HAP-1 (cell line): ENCODE data around the gene DLG5.

Source experiments
- DNase-seq, 2 experiments: peaks; one replicate each; pipeline ENCODE4 v3.0.0-alpha.2; 2016 to 2020; ENCODE audit warnings: low spot score in 2 of 2
- H3K27me3 ChIP-seq: fragments of 250-450 bp; sonication (Bioruptor Pico); 2 replicates; pipeline ENCODE4 v1.5.1; 2020; ENCODE audit warnings: low read depth, mild to moderate bottlenecking, moderate library complexity
- H3K36me3 ChIP-seq: fragments of 250-450 bp; sonication (Bioruptor Pico); replicated peaks from 2 replicates; pipeline ENCODE4 v1.5.1; 2020; ENCODE audit warnings: mild to moderate bottlenecking
- H3K4me1 ChIP-seq: fragments of 250-450 bp; sonication (Bioruptor Pico); 2 replicates; pipeline ENCODE4 v1.5.1; 2020; ENCODE audit warnings: mild to moderate bottlenecking
- H3K4me3 ChIP-seq: fragments of 250-450 bp; sonication (Bioruptor Pico); 2 replicates; pipeline ENCODE4 v1.5.1; 2020; ENCODE audit warnings: mild to moderate bottlenecking, moderate library complexity
- H3K9me3 ChIP-seq: fragments of 250-450 bp; sonication (Bioruptor Pico); 2 replicates; pipeline ENCODE4 v1.5.1; 2020; ENCODE audit warnings: mild to moderate bottlenecking, moderate library complexity
- in situ Hi-C: fragments of 300-500 bp; cut with MboI; formaldehyde crosslinking; loops from 3 replicates; pipeline ENCODE4 v1.14.3; 2020; ENCODE audit warnings: low sequenced_read_pairs, inconsistent platforms, mixed read lengths

Gene DLG5

DNA sequence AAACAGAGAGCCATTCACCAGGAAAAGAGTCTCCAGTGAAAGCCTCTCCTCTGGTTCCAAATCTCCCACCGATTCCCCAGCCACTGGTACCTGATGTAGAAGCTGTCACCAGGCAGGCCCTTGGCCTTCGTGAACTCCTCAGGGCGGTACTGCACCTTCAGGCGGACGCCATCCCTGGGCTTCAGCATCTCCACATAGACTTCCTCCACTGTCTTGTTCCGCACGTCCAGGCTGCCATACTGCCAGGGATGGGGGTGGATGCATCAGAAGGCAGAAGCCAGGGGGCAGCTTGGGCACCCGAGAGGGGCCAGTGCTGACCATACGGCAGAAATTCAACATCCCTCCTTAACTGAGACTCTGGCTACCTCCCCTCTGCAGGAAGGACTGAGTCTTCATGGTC, 118.8 kb downstream of the DLG5 start:
- no peak for DNase-seq
- H3K4me1 ChIP-seq: peaks cover 5% of the 10 kb centered on the region
- in situ Hi-C loops: no loop called here
- H3K4me3 ChIP-seq: no peak overlapping the region
- no peaks in the 10 kb centered on the region for H3K27me3 ChIP-seq
- peaks cover 59% of the 10 kb centered on the region for H3K36me3 ChIP-seq
- H3K9me3 ChIP-seq: no peaks in the 10 kb centered on the region

DNA sequence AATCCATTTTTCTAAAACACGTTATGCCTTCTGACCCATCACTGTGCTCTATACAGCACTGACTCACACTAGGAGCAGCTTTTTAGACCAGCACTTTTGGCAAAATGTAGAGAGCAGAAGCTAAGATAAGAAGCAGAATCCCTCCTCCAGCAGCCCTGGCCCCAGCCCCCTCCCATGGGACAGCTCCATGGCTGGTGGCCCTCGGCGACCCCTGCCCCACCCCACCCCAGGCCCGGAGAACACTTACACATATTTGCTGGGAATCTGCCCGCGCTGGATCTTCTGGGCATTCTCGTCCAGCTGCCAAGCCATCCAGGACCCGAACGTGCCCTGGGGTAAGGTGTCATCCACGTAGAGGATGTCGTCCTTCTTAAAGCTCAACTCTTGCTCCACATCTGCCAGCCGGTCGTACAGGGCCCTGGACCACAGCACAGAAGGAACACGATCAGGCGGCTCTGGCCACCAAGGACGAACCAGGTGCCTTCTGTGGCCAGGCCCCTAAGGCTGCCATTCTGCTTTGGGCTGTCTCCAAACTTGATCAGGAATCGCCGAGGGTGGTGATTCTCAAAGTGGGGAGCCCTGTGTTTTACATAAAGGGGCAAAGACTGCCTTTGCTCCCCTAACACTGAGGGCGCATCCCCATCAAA, 119.9 kb downstream of the DLG5 start:
- no peak for DNase-seq
- H3K27me3 ChIP-seq: no peaks in the 10 kb centered on the region
- no peaks in the 10 kb centered on the region for H3K9me3 ChIP-seq
- peaks cover 54% of the 10 kb centered on the region for H3K36me3 ChIP-seq
- H3K4me1 ChIP-seq: peaks cover 16% of the 10 kb centered on the region
- H3K4me3 ChIP-seq: no peak overlapping the region
- in situ Hi-C loops: no loop called here

DNA sequence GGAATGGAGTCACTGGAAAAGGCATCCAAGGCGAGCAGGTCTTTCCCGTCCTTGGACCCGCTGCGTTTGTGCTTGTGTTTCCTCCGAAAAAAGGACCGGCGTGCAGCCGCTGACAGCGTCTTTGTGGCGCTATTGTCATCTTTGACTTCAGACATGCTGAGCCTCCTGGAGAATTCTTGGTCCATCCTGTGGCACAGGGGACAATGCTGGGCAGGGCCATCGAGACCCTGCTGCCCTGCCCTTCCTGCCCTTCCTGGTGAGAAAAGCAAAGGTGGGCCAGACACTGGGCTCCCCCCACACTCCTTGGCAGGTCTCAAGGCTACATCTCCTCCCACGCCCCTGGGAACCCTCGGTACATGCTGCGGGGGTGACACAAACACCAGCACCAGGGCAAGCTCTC, 120.9 kb downstream of the DLG5 start:
- in situ Hi-C loops: no loop called here
- Histone ChIP-seq H3K36me3 (peaks cover 50% of the 10 kb centered on the region), H3K4me3 (no peak overlapping the region), H3K4me1 (peaks cover 21% of the 10 kb centered on the region), H3K27me3 (no peaks in the 10 kb centered on the region), H3K9me3 (no peaks in the 10 kb centered on the region)
- no peak for DNase-seq

DNA sequence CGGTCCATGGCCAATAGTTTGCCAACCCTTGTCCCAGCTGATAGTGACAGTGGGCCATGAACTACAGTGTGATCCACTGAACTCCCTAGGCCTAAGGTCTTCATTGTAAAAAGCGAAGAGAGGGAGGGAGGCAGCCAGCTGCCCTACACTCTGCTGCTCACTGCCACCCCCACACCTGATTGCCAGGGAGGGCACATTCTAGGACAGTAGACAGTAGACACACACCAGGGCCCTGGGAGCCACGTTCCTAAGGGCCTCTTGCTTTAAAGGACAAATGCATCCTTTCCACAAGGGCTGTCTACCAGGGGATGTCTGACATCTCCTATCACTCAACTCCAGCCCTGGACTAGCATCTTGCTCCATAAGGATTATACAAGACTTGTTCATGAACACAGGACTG, 122.2 kb downstream of the DLG5 start:
- in situ Hi-C loops: no loop called here
- DNase-seq: no peak
- Histone ChIP-seq H3K9me3 (no peaks in the 10 kb centered on the region), H3K4me1 (peaks cover 21% of the 10 kb centered on the region), H3K4me3 (no peak overlapping the region), H3K36me3 (peaks cover 56% of the 10 kb centered on the region), H3K27me3 (no peaks in the 10 kb centered on the region)

DNA sequence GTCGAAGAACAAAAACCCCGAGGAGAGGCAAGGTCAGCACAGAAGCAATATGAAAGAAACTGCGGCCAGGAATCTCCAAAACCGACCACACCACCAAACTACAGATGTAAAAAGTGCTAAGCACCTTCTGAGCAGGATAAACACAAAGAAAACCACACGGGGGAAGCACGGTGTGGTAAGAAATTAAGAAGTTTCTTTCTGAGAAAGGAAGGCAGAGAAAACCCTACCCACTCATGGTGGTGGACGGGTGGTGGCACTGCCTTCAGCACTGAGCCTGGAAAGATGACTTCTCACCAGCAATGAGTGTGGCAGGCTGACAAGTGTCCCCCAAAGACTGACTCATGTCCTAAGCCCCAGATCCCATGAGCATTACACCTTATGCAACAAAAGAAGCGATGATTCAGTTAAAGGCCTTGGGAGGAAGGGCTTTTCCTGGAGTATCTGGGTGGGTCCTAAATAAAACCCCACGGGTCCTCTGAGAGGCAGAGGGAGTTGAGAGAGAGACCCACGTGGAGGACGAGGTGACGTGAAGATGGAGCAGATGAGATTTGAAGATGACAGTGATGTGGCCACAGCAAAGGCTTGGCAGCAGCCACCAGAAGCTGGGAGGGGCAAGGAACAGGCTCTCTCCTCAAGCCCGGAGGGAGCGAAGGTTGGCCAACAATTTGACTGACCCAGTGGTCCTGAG, 124.9 kb downstream of the DLG5 start:
- in situ Hi-C loops: no loop called here
- Histone ChIP-seq H3K36me3 (peaks cover 38% of the 10 kb centered on the region), H3K4me3 (no peak overlapping the region), H3K27me3 (no peaks in the 10 kb centered on the region), H3K4me1 (peaks cover 21% of the 10 kb centered on the region), H3K9me3 (no peaks in the 10 kb centered on the region)
- DNase-seq: no peak

DNA sequence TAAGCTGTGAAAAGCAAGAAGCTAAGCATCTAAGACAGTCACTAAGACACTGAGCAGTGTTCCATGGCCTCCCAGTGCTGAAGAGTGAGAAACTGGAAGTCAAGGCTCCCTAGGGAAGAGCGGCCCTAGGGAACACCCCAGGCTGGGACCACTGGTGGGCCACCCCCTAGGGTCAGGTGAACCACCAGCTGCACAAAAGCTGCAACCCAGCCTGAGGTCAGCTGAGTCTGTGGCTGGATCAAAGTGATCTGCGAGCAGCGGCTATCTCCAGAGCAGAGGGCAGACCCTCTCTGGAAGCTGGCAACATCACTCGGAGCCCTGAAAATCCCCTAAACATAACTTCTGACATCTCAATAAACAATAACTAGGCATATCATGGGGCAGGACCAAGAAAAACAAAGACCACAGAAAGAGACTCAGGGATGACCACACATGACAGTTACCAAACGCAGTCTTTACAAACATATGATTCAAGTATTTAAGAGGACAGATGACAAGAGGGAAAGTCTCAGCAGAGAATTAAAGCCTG, 125.8 kb downstream of the DLG5 start:
- no peak for DNase-seq
- in situ Hi-C loops: no loop called here
- Histone ChIP-seq H3K27me3 (no peaks in the 10 kb centered on the region), H3K36me3 (peaks cover 38% of the 10 kb centered on the region), H3K4me1 (peaks cover 21% of the 10 kb centered on the region), H3K4me3 (no peak overlapping the region), H3K9me3 (no peaks in the 10 kb centered on the region)

DNA sequence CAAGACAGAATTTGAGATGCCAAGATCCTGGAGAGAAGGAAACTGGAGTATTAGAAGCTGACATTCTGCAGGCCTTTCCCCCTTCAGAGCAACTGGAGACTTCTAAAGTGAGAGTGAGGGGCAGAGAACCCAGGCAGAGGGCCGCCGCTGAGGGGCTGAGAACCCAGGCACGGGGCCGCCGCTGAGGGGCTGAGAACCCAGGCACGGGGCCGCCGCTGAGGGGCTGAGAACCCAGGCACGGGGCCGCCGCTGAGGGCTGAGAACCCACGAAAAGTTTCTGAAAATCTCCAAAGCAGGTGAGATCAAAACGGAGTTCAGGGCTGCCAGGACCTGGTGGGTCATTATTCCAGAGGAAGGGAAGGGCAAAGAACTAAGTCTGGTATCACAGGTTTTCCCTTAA, 126.2 kb downstream of the DLG5 start:
- Histone ChIP-seq H3K27me3 (no peaks in the 10 kb centered on the region), H3K9me3 (no peaks in the 10 kb centered on the region), H3K36me3 (peaks cover 37% of the 10 kb centered on the region), H3K4me1 (peaks cover 21% of the 10 kb centered on the region), H3K4me3 (no peak overlapping the region)
- in situ Hi-C loops: no loop called here
- DNase-seq: no peak

DNA sequence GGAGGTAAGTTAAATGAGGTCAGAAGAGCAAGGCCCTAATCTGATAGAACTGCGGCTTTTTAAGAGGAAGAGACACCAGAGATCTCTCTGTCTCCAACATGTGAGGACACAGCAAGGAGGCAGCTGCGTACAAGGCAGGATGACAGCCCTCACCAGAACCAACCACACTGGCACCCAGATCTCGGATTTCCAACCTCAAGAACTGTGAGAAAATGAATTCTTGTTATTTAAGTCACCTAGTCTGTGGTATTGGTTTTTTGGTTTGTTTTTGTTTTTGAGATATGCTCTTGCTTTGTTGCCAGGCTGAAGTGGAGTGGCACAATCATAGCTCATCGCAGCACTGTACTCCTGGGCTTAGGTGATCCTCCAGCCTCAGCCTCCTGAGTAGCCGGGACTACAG, 127.2 kb downstream of the DLG5 start:
- in situ Hi-C loops: no loop called here
- DNase-seq: no peak
- H3K9me3 ChIP-seq: no peaks in the 10 kb centered on the region
- peaks cover 31% of the 10 kb centered on the region for H3K36me3 ChIP-seq
- H3K27me3 ChIP-seq: no peaks in the 10 kb centered on the region
- H3K4me3 ChIP-seq: no peak overlapping the region
- peaks cover 21% of the 10 kb centered on the region for H3K4me1 ChIP-seq

DNA sequence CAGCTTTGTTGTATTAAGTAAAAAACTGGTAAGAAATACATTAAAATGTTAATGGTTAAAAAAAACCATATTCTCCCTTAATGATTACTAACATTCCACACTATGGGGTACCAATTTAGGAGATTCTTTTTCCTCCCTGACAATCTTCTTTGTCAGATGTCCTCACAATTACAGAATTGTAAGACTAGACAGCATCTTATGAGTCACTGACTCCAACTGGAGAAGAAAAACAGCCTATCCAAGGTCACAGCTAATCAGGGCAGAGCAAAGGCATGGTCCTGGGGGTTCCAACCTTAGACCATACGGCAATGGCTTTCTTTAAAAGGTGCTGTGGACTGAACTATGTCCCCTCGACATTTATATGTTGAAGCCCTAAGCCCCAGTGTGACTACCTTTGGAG, 127.6 kb downstream of the DLG5 start:
- Histone ChIP-seq H3K36me3 (peaks cover 28% of the 10 kb centered on the region), H3K4me3 (no peak overlapping the region), H3K27me3 (no peaks in the 10 kb centered on the region), H3K4me1 (peaks cover 21% of the 10 kb centered on the region), H3K9me3 (no peaks in the 10 kb centered on the region)
- no peak for DNase-seq
- in situ Hi-C loops: no loop called here

DNA sequence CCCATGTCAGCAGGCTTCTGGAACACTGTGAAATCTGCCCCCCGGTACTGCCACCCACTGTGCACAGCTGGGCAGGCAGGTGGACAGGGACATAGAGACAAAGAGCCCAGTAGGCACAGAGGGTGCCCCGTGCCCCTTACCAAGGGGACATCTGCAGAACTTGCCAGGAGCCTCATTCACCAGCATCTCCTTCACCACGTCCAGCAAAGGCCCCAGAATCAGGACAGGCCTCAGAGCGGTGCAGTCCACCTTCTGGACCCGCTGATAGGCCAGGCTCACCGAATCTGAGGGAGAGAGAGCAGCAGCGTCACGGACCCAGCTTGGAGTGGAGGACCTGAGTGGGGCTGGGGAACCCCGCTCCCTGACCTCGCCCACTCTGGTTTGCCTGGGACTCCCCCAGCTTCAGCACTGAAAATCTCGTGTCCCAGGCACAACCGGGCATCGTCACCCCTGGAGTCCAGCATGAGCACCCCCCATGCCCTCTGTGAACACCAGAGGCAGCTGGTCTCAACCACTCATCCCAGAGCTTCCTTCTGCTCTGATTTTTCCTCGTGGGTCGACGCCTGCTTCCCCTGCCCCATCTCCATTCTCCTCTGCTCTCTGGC, 130.1 kb downstream of the DLG5 start:
- Histone ChIP-seq H3K4me3 (no peak overlapping the region), H3K27me3 (no peaks in the 10 kb centered on the region), H3K9me3 (no peaks in the 10 kb centered on the region), H3K36me3 (peaks cover 36% of the 10 kb centered on the region), H3K4me1 (peaks cover 2% of the 10 kb centered on the region; the same call in 1 of the 2 replicates)
- in situ Hi-C loops: no loop called here
- no peak for DNase-seq

DNA sequence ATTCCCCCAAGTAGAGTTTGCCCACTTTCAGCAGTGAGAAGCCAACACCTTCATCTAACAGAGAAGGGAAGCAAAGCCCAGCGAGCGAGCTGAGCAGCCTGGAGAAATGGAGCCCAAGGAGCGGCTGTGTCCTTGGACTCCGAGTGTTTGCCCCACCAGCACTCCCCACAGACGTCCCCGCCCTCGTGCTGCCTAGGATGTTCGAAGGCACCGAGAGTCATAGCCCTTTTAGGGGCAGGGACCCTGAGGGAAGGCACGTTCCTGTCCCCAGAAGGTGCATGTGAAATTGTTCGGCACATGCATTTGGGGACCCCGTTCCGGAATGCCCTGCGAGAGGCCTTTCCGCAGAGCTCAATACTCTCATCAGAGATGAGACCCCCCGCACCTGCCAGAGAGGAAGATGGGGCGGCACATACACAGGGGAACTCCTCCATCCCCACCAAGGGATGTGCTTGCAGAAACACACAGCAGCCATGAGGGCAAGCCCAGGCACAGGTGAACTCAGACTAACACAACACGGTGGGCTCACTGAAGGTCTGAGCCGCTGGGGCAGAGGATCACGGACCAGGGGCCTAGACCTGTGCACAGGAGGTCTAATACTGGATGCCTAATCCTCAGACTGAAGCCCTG, 131.0 kb downstream of the DLG5 start:
- Histone ChIP-seq H3K36me3 (peaks cover 36% of the 10 kb centered on the region), H3K27me3 (no peaks in the 10 kb centered on the region), H3K4me3 (no peak overlapping the region), H3K4me1 (no peaks in the 10 kb centered on the region), H3K9me3 (no peaks in the 10 kb centered on the region)
- in situ Hi-C loops: no loop called here
- no peak for DNase-seq

DNA sequence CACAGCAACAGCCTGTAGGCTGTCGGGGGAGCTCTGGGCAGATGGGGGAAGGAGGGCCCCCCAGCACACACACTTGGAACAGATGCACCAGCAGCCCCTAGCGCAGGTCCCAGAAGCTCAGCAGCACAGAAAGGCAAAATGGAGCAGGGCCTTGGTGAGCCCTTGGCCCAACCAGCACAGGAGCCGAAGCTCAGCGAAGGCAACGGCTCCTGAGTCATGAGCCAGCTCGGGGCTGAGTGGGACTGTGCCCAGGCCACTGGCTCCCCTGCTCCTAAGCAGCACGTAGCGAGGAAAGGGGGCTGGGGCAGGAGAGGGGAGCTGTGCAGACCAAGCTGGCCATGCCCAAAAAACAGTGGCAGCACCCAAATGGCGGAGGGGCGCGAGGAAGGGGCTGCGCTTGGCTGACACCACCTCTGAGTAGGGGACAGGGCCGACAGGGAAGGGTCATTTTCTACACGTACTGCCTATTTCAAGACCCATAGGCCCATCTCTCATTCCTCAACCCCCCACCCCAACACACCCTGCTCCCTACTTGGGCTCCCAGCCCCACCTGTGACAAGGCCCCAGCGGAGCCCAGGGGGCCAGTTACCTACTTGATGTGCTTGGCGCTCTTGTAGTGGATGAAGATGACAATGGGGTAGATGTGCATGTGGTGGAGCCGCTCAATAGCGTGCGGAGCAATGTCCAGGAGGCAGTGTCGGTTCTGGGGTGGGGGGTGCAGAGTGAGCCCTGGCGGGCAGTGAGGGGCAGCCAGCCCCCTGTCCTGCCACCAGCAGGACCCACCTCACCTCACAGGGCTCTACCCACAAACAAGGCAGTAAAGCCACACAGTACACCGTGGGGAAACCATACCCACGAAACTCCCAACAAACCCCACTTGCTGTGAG, 132.1 kb downstream of the DLG5 start:
- H3K4me1 ChIP-seq: no peaks in the 10 kb centered on the region
- H3K4me3 ChIP-seq: no peak overlapping the region
- H3K27me3 ChIP-seq: no peaks in the 10 kb centered on the region
- H3K9me3 ChIP-seq: no peaks in the 10 kb centered on the region
- DNase-seq: no peak
- in situ Hi-C loops: no loop called here
- H3K36me3 ChIP-seq: peaks cover 29% of the 10 kb centered on the region

DNA sequence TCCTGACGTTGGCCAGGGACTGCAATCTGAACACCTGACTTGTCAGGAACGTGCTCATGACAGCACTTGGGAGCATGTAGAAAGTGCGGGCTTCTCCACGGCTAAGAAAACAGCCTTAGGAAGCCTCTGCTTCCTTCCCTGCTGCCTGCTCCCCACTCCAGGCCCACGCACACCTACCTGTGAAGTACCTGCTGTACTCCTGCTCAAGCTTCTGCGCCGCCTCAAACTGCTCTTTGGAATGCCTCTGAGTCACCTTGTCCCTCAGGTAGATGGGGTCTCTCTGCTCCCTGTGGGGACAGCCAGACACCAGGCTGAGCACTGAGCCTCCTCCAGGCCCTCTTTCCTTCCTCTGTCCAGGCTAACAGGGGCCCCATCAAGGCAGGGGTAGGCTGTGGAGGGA, 132.7 kb downstream of the DLG5 start:
- in situ Hi-C loops: no loop called here
- no peaks in the 10 kb centered on the region for H3K9me3 ChIP-seq
- H3K27me3 ChIP-seq: no peaks in the 10 kb centered on the region
- no peak overlapping the region for H3K4me3 ChIP-seq
- no peaks in the 10 kb centered on the region for H3K4me1 ChIP-seq
- no peak for DNase-seq
- H3K36me3 ChIP-seq: peaks cover 26% of the 10 kb centered on the region
